Measurements from ENCODE around the gene ATP11A.

Gene ATP11A

GRCh38 chr13:112696001-112696868 is 6.4 kb downstream of the ATP11A start:
- Histone ChIP-seq H3K23ac (ENCODE audit: low read length) (no peak overlapping the region), H3K56ac (ENCODE audit: low read length) (no peak overlapping the region), H2BK15ac (replicated peaks; ENCODE audit: low read depth) (no peak overlapping the region), H2AK5ac (ENCODE audit: low read length) (no peak overlapping the region), H3K4ac (ENCODE audit: low read depth, low read length) (no peak overlapping the region), H3K27ac (ENCODE audit: low read depth, low read length) (no peak overlapping the region), H3K79me1 (ENCODE audit: low read length) (peaks cover 39% of the 10 kb centered on the region), H2BK120ac (ENCODE audit: low read depth, low read length) (no peak overlapping the region), H3K4me2 (ENCODE audit: low read length) (no peak overlapping the region), H3K4me1 (ENCODE audit: control insufficient read depth, low read depth, low read length) (peaks cover 12% of the 10 kb centered on the region), H3K27me3 (ENCODE audit: insufficient read depth, low read length, poor library complexity) (no peaks in the 10 kb centered on the region), H4K5ac (ENCODE audit: low read length) (no peak overlapping the region), H3K79me2 (ENCODE audit: control insufficient read depth, insufficient read depth, low read length) (peaks cover 37% of the 10 kb centered on the region), H4K8ac (ENCODE audit: low read depth, low read length) (no peak overlapping the region), H2BK5ac (ENCODE audit: low read length) (no peak overlapping the region), H3K18ac (ENCODE audit: low read length) (no peak overlapping the region), H3K9ac (ENCODE audit: low read length) (no peak overlapping the region), H3K36me3 (ENCODE audit: control insufficient read depth, insufficient read depth, low read length) (no peaks in the 10 kb centered on the region), H3K4me3 (ENCODE audit: low read length) (no peak overlapping the region)
- no peak for DNase-seq
- no CpG with 5 or more reads among the region's 53 CpGs for WGBS (ENCODE audit: extremely low coverage, insufficient coverage, low lambda C conversion rate)

GRCh38 chr13:112696869-112697465 is 7.1 kb downstream of the ATP11A start:
- H3K4me3 ChIP-seq (ENCODE audit: low read length) = no peak overlapping the region
- peaks cover 35% of the 10 kb centered on the region for H3K79me2 ChIP-seq (ENCODE audit: control insufficient read depth, insufficient read depth, low read length)
- H3K18ac ChIP-seq (ENCODE audit: low read length) = no peak overlapping the region
- no peak overlapping the region for H3K9ac ChIP-seq (ENCODE audit: low read length)
- peaks cover 8% of the 10 kb centered on the region for H3K4me1 ChIP-seq (ENCODE audit: control insufficient read depth, low read depth, low read length)
- H3K27me3 ChIP-seq (ENCODE audit: insufficient read depth, low read length, poor library complexity) = no peaks in the 10 kb centered on the region
- no peak overlapping the region for H3K4ac ChIP-seq (ENCODE audit: low read depth, low read length)
- no peak overlapping the region for H3K27ac ChIP-seq (ENCODE audit: low read depth, low read length)
- no peak overlapping the region for H3K23ac ChIP-seq (ENCODE audit: low read length)
- H3K56ac ChIP-seq (ENCODE audit: low read length) = no peak overlapping the region
- WGBS (ENCODE audit: extremely low coverage, insufficient coverage, low lambda C conversion rate) = no CpG with 5 or more reads among the region's 34 CpGs
- H2BK15ac ChIP-seq (replicated peaks; ENCODE audit: low read depth) = no peak overlapping the region
- no peak overlapping the region for H2BK5ac ChIP-seq (ENCODE audit: low read length)
- no peak overlapping the region for H4K8ac ChIP-seq (ENCODE audit: low read depth, low read length)
- no peak for DNase-seq
- H3K79me1 ChIP-seq (ENCODE audit: low read length) = peaks cover 39% of the 10 kb centered on the region
- H4K5ac ChIP-seq (ENCODE audit: low read length) = no peak overlapping the region
- no peak overlapping the region for H2BK120ac ChIP-seq (ENCODE audit: low read depth, low read length)
- H3K36me3 ChIP-seq (ENCODE audit: control insufficient read depth, insufficient read depth, low read length) = no peaks in the 10 kb centered on the region
- H3K4me2 ChIP-seq (ENCODE audit: low read length) = no peak overlapping the region
- no peak overlapping the region for H2AK5ac ChIP-seq (ENCODE audit: low read length)

- Histone ChIP-seq H3K27me3 (ENCODE audit: insufficient read depth, low read length, poor library complexity) (no peaks in the 10 kb centered on the region), H3K9ac (ENCODE audit: low read length) (no peak overlapping the region), H4K8ac (ENCODE audit: low read depth, low read length) (no peak overlapping the region), H2BK15ac (replicated peaks; ENCODE audit: low read depth) (no peak overlapping the region), H3K4me1 (ENCODE audit: control insufficient read depth, low read depth, low read length) (peaks cover 7% of the 10 kb centered on the region), H3K56ac (ENCODE audit: low read length) (no peak overlapping the region), H3K27ac (ENCODE audit: low read depth, low read length) (no peak overlapping the region), H3K4me3 (ENCODE audit: low read length) (no peak overlapping the region), H3K4me2 (ENCODE audit: low read length) (no peak overlapping the region), H3K23ac (ENCODE audit: low read length) (no peak overlapping the region), H3K79me1 (ENCODE audit: low read length) (peaks cover 36% of the 10 kb centered on the region), H2AK5ac (ENCODE audit: low read length) (no peak overlapping the region), H4K5ac (ENCODE audit: low read length) (no peak overlapping the region), H3K36me3 (ENCODE audit: control insufficient read depth, insufficient read depth, low read length) (no peaks in the 10 kb centered on the region), H3K18ac (ENCODE audit: low read length) (no peak overlapping the region), H3K79me2 (ENCODE audit: control insufficient read depth, insufficient read depth, low read length) (peaks cover 29% of the 10 kb centered on the region), H2BK5ac (ENCODE audit: low read length) (no peak overlapping the region), H3K4ac (ENCODE audit: low read depth, low read length) (no peak overlapping the region), H2BK120ac (ENCODE audit: low read depth, low read length) (no peak overlapping the region)
- WGBS (ENCODE audit: extremely low coverage, insufficient coverage, low lambda C conversion rate) = no CpG with 5 or more reads among the region's 19 CpGs
- no peak for DNase-seq
Observed at GRCh38 chr13:112697756-112698655, 8.2 kb downstream of the ATP11A start.

- no peak overlapping the region for H4K8ac ChIP-seq (ENCODE audit: low read depth, low read length)
- no peak overlapping the region for H3K18ac ChIP-seq (ENCODE audit: low read length)
- H3K4me3 ChIP-seq (ENCODE audit: low read length) = no peak overlapping the region
- H3K9ac ChIP-seq (ENCODE audit: low read length) = no peak overlapping the region
- DNase-seq = no peak
- H3K27ac ChIP-seq (ENCODE audit: low read depth, low read length) = no peak overlapping the region
- H3K56ac ChIP-seq (ENCODE audit: low read length) = no peak overlapping the region
- H3K79me1 ChIP-seq (ENCODE audit: low read length) = peaks cover 32% of the 10 kb centered on the region
- no CpG with 5 or more reads among the region's 13 CpGs for WGBS (ENCODE audit: extremely low coverage, insufficient coverage, low lambda C conversion rate)
- no peak overlapping the region for H4K5ac ChIP-seq (ENCODE audit: low read length)
- H3K79me2 ChIP-seq (ENCODE audit: control insufficient read depth, insufficient read depth, low read length) = peaks cover 28% of the 10 kb centered on the region
- H3K4ac ChIP-seq (ENCODE audit: low read depth, low read length) = no peak overlapping the region
- no peak overlapping the region for H3K4me2 ChIP-seq (ENCODE audit: low read length)
- no peak overlapping the region for H3K23ac ChIP-seq (ENCODE audit: low read length)
- H3K36me3 ChIP-seq (ENCODE audit: control insufficient read depth, insufficient read depth, low read length) = no peaks in the 10 kb centered on the region
- no peak overlapping the region for H2BK15ac ChIP-seq (replicated peaks; ENCODE audit: low read depth)
- H2BK120ac ChIP-seq (ENCODE audit: low read depth, low read length) = no peak overlapping the region
- no peak overlapping the region for H2AK5ac ChIP-seq (ENCODE audit: low read length)
- no peaks in the 10 kb centered on the region for H3K27me3 ChIP-seq (ENCODE audit: insufficient read depth, low read length, poor library complexity)
- H3K4me1 ChIP-seq (ENCODE audit: control insufficient read depth, low read depth, low read length) = peaks cover 12% of the 10 kb centered on the region
- no peak overlapping the region for H2BK5ac ChIP-seq (ENCODE audit: low read length)
Observed at GRCh38 chr13:112699322-112699918, 9.6 kb downstream of the ATP11A start.

- peak overlapping the region; percentile 29 for H3K23ac ChIP-seq (ENCODE audit: low read length)
- H4K5ac ChIP-seq (ENCODE audit: low read length) = no peak overlapping the region
- H3K56ac ChIP-seq (ENCODE audit: low read length) = no peak overlapping the region
- H3K4ac ChIP-seq (ENCODE audit: low read depth, low read length) = no peak overlapping the region
- peaks cover 33% of the 10 kb centered on the region for H3K79me2 ChIP-seq (ENCODE audit: control insufficient read depth, insufficient read depth, low read length)
- peaks cover 34% of the 10 kb centered on the region for H3K79me1 ChIP-seq (ENCODE audit: low read length)
- H2BK5ac ChIP-seq (ENCODE audit: low read length) = no peak overlapping the region
- H3K18ac ChIP-seq (ENCODE audit: low read length) = no peak overlapping the region
- H3K4me2 ChIP-seq (ENCODE audit: low read length) = no peak overlapping the region
- DNase-seq = no peak
- no peaks in the 10 kb centered on the region for H3K27me3 ChIP-seq (ENCODE audit: insufficient read depth, low read length, poor library complexity)
- H2AK5ac ChIP-seq (ENCODE audit: low read length) = no peak overlapping the region
- H3K9ac ChIP-seq (ENCODE audit: low read length) = no peak overlapping the region
- H3K4me1 ChIP-seq (ENCODE audit: control insufficient read depth, low read depth, low read length) = peaks cover 21% of the 10 kb centered on the region
- H2BK15ac ChIP-seq (replicated peaks; ENCODE audit: low read depth) = no peak overlapping the region
- H3K36me3 ChIP-seq (ENCODE audit: control insufficient read depth, insufficient read depth, low read length) = no peaks in the 10 kb centered on the region
- H4K8ac ChIP-seq (ENCODE audit: low read depth, low read length) = no peak overlapping the region
- H3K27ac ChIP-seq (ENCODE audit: low read depth, low read length) = no peak overlapping the region
- no CpG with 5 or more reads among the region's 32 CpGs for WGBS (ENCODE audit: extremely low coverage, insufficient coverage, low lambda C conversion rate)
- H2BK120ac ChIP-seq (ENCODE audit: low read depth, low read length) = no peak overlapping the region
- H3K4me3 ChIP-seq (ENCODE audit: low read length) = no peak overlapping the region
Observed at GRCh38 chr13:112700291-112701060, 10.6 kb downstream of the ATP11A start.
